GM12878 (cell line): ENCODE data around the gene CCNT2. TPM values are rescaled to one million over a fixed set of nuclear protein-coding genes. Genes with fewer than 3 reads are reported as not detected.

Experiments used
- ATAC-seq: fragments of 200-7000 bp; cut with Tn5 transposase; 3 replicates; pipeline ENCODE4 v1.9.1; 2020; ENCODE audit warnings: mild to moderate bottlenecking, moderate library complexity
- BruUV-seq: library from RNA; stranded (reverse); fragments of 400-500 nt; replicated peaks from 2 replicates; lab custom pipeline; 2021; lab: Mats Ljungman, UMichigan
- CTCF ChIA-PET: fragments of 300-600 bp; sonication (Branson Sonifier 250); formaldehyde crosslinking; extraction: SDS; loops from one replicate; lab custom pipeline; 2021; ENCODE audit warnings: inconsistent platforms; lab: Yijun Ruan, JAX
- POLR2A ChIA-PET: fragments of 350-600 bp; formaldehyde crosslinking; extraction: SDS; loops from one replicate; lab custom pipeline; 2021; ENCODE audit warnings: inconsistent platforms; lab: Charles Lee
- RAD21 ChIA-PET: fragments of 300-600 bp; sonication (Branson Sonifier 250); formaldehyde crosslinking; loops from one replicate; lab custom pipeline; 2023; ENCODE audit warnings: antibody characterized with exemption; ENCODE audit not compliant: unreplicated experiment; lab: Charles Lee
- SMC1A ChIA-PET: fragments of 300-600 bp; sonication (Branson Sonifier 250); formaldehyde crosslinking; loops from one replicate; lab custom pipeline; 2023; ENCODE audit not compliant: unreplicated experiment, uncharacterized antibody; lab: Charles Lee
- DNase-seq: peaks from one replicate; pipeline ENCODE4 v3.0.0-alpha.2; 2011; ENCODE audit warnings: low read depth, low spot score
- FAIRE-seq: peaks from 3 replicates; lab custom pipeline; 2011; peaks lifted over from hg19 to GRCh38; lab: Jason Lieb, UNC
- H2AFZ ChIP-seq: 2 replicates; pipeline ENCODE4 v1.6.0; 2011; ENCODE audit warnings: low read depth, low read length, control low read depth; ENCODE audit not compliant: control insufficient read depth
- H3K27ac ChIP-seq: 2 replicates; pipeline ENCODE4 v1.5.1; 2011; ENCODE audit warnings: control low read depth; ENCODE audit not compliant: control insufficient read depth, insufficient read depth
- H3K27me3 ChIP-seq, 2 experiments: replicated peaks in 1 of 2; 2 replicates each; pipeline versions ENCODE4 v1.6.0 to v1.6.1; 2011; ENCODE audit warnings: low read length in 1 of 2; ENCODE audit not compliant: control insufficient read depth in 2 of 2, insufficient read depth in 2 of 2
- H3K36me3 ChIP-seq, 2 experiments: 2 replicates each; pipeline ENCODE4 v1.5.1; 2011; ENCODE audit warnings: low read length in 1 of 2; ENCODE audit not compliant: control insufficient read depth in 2 of 2, insufficient read depth in 2 of 2
- H3K4me1 ChIP-seq: 2 replicates; pipeline ENCODE4 v1.6.1; 2011; ENCODE audit warnings: mild to moderate bottlenecking, low read length, moderate library complexity, mixed read lengths; ENCODE audit not compliant: control insufficient read depth, insufficient read depth
- H3K4me2 ChIP-seq: 2 replicates; pipeline ENCODE4 v1.6.0; 2011; ENCODE audit warnings: control low read depth; ENCODE audit not compliant: control insufficient read depth, insufficient read depth
- H3K4me3 ChIP-seq: fragments of 200-600 bp; sonication (generic); 2 replicates; pipeline ENCODE4 v1.5.1; 2016
- H3K79me2 ChIP-seq: 2 replicates; pipeline ENCODE4 v1.6.0; 2011; ENCODE audit warnings: low read length; ENCODE audit not compliant: control insufficient read depth, insufficient read depth
- H3K9ac ChIP-seq: 2 replicates; pipeline ENCODE4 v1.8.0; 2011; ENCODE audit warnings: low read length, control low read depth, mixed read lengths; ENCODE audit not compliant: control insufficient read depth, insufficient read depth
- H3K9me3 ChIP-seq: replicated peaks from 3 replicates; pipeline ENCODE4 v1.5.1; 2011; ENCODE audit warnings: mild to moderate bottlenecking, low read length; ENCODE audit not compliant: control insufficient read depth, insufficient read depth
- H4K20me1 ChIP-seq: 2 replicates; pipeline ENCODE4 v1.6.0; 2011; ENCODE audit not compliant: control insufficient read depth, insufficient read depth
- BRCA1 ChIP-seq: IDR thresholded peaks from 2 replicates; pipeline ENCODE4 v1.6.1; 2011; ENCODE audit warnings: low read depth, low read length, improper control_type of control experiment
- EED ChIP-seq: sonication (generic); IDR thresholded peaks from 2 replicates; pipeline ENCODE4 v1.6.1; 2016; ENCODE audit warnings: antibody characterized with exemption, low read depth
- EGR1 ChIP-seq, 2 experiments: IDR thresholded peaks; 1 replicate in 1 of 2; 2 replicates in 1 of 2; pipeline ENCODE4 v1.6.1; 2011 to 2012; ENCODE audit warnings: low read depth in 2 of 2, low read length in 2 of 2, borderline replicate concordance in 1 of 2, mild to moderate bottlenecking in 1 of 2, moderate library complexity in 1 of 2
- FOXM1 ChIP-seq: IDR thresholded peaks from 2 replicates; pipeline ENCODE4 v1.6.1; 2012; ENCODE audit warnings: low read depth, mild to moderate bottlenecking, inconsistent platforms, low read length, moderate library complexity
- IKZF2 ChIP-seq, 2 experiments: fragments of 450-650 bp; IDR thresholded peaks; 2 replicates each; pipeline ENCODE4 v1.6.1; 2017; ENCODE audit warnings: mild to moderate bottlenecking in 2 of 2, moderate library complexity in 2 of 2
- NFIC ChIP-seq: IDR thresholded peaks from 2 replicates; pipeline ENCODE4 v1.6.1; 2012; ENCODE audit warnings: low read depth, mild to moderate bottlenecking, inconsistent platforms, low read length, moderate library complexity
- RAD21 ChIP-seq: IDR thresholded peaks from 2 replicates; pipeline ENCODE4 v1.6.1; 2011; ENCODE audit warnings: mild to moderate bottlenecking, low read depth, low read length, moderate library complexity; ENCODE audit not compliant: insufficient read depth
- RB1 ChIP-seq: fragments of 450-650 bp; formaldehyde crosslinking; IDR thresholded peaks from 2 replicates; pipeline ENCODE4 v1.6.1; 2017; ENCODE audit warnings: mild to moderate bottlenecking, borderline replicate concordance
- RBBP5 ChIP-seq: fragments of 200-600 bp; sonication (generic); conservative IDR thresholded peaks from 2 replicates; pipeline ENCODE4 v1.6.1; 2016
- SIX5 ChIP-seq: IDR thresholded peaks from 2 replicates; pipeline ENCODE4 v1.6.1; 2011; ENCODE audit warnings: mild to moderate bottlenecking, low read depth, low read length, moderate library complexity; ENCODE audit not compliant: severe bottlenecking
- SREBF2 ChIP-seq: IDR thresholded peaks from 2 replicates; pipeline ENCODE4 v1.6.1; 2012; ENCODE audit warnings: mild to moderate bottlenecking, low read length
- STAT3 ChIP-seq: IDR thresholded peaks from 2 replicates; pipeline ENCODE4 v1.6.1; 2011; ENCODE audit warnings: low read depth, low read length, improper control_type of control experiment
- in situ Hi-C: fragments of 300-500 bp; cut with MboI; formaldehyde crosslinking; loops from 9 replicates; pipeline ENCODE4 v1.14.3; 2018; ENCODE audit warnings: mixed read lengths
- intact Hi-C: fragments of 100-400 bp; cut with micrococcal nuclease; formaldehyde crosslinking; loops from one replicate; pipeline ENCODE4 v1.14.2; 2022; ENCODE audit not compliant: unreplicated experiment
- polyA plus RNA-seq, 11 experiments: library from polyadenylated mRNA; depleted of rRNA in 4 of 11; unstranded in 6 of 11; stranded (reverse) in 5 of 11; fragments of >200 nt; fragmentation: Nextera tagmentation in 4 of 11; fragmentation: Illumina TruSeq in 1 of 11; extraction: Ambion mirVana in 4 of 11; extraction: Trizol in 1 of 11; gene quantifications; 1 replicate in 1 of 11; 2 replicates in 10 of 11; pipeline versions ENCODE4 v1.2.1 to v1.2.3, GENCODE V29; 2011 to 2016; ENCODE audit warnings: inconsistent platforms in 2 of 11, missing spikeins in 2 of 11, low read depth in 1 of 11
- total RNA-seq, 4 experiments: library from RNA; depleted of rRNA in 3 of 4; stranded (reverse); fragments of >200 nt in 3 of 4; fragmentation: Illumina TruSeq in 1 of 4; extraction: Trizol in 1 of 4; gene quantifications; 2 replicates each; pipeline versions ENCODE4 v1.2.1 to v1.2.3, GENCODE V29; 2013 to 2021
- TF ChIP-seq, protein P1 (sequence below): IDR thresholded peaks from 2 replicates; pipeline ENCODE4 v1.6.1; 2012; ENCODE audit warnings: low read length, inconsistent platforms
- TF ChIP-seq, protein P2 (sequence below): IDR thresholded peaks from 2 replicates; pipeline ENCODE4 v1.6.1; 2011; ENCODE audit warnings: mild to moderate bottlenecking, low read depth, low read length, moderate library complexity; ENCODE audit not compliant: insufficient replicate concordance
- TF ChIP-seq, protein P3 (sequence below): fragments of 450-650 bp; IDR thresholded peaks from 2 replicates; pipeline ENCODE4 v1.6.1; 2017; ENCODE audit warnings: mild to moderate bottlenecking
- TF ChIP-seq, protein P4 (sequence below): IDR thresholded peaks from 2 replicates; pipeline ENCODE4 v1.6.1; 2012; ENCODE audit warnings: low read depth, low read length, improper control_type of control experiment
- TF ChIP-seq, protein P5 (sequence below): fragments of 450-650 bp; formaldehyde crosslinking; IDR thresholded peaks from 2 replicates; pipeline ENCODE4 v1.5.0; 2022; ENCODE audit warnings: mild to moderate bottlenecking, missing genetic modification characterization

Gene CCNT2
- total and polyA plus RNA-seq, 10 of the 15 experiments (the other 5 are each of a cell fraction or from before 2014, with no cell fraction given) = 6.0 to 25.6 (median 20.0) TPM

DNA sequence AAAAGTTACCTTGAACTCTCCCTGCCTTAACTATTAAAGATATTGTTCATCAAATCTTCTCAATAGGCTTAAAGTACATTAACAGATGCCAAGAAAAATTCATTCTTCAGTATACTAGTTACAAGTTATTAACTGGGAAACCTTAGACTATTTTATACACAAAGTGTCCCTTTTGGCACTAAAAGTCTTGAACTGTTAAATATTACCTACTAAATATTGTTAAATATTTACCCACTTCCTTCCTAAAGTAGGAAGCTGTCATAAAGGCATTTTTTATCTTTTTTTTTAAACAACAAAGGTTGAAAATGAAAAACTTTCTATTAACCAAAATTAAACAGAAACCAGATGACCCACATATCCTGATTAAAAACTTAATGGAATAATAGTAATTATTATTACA, 19.4 kb upstream of the CCNT2 start:
- Histone ChIP-seq H3K36me3 (no peaks in the 10 kb centered on the region), H2AFZ (no peak overlapping the region), H3K4me2 (no peak overlapping the region), H3K9me3 (no peaks in the 10 kb centered on the region), H3K9ac (no peak overlapping the region), H3K79me2 (no peaks in the 10 kb centered on the region), H3K27me3 (no peaks in the 10 kb centered on the region), H3K27ac (no peak overlapping the region), H4K20me1 (no peaks in the 10 kb centered on the region), H3K4me1 (no peaks in the 10 kb centered on the region), H3K4me3 (no peak overlapping the region)
- intact Hi-C loops = loop anchor here (5.0 kb wide), 1 partner anchor 1017 kb away; no protein-coding TSS in a partner anchor
- ChIA-PET RAD21 (no interaction called here), SMC1A (interaction anchor here (1.9 kb wide), 1 partner anchor 439 kb away, joined by 4 read pairs; no protein-coding TSS in a partner anchor), CTCF (no interaction called here), POLR2A (no interaction called here)
- no peak for TF ChIP-seq IKZF2 (IDR thresholded peaks at IDR 0.05)
- no peak for TF ChIP-seq EGR1 (IDR thresholded peaks at IDR 0.05; ENCODE audit: borderline replicate concordance in 1 of 2, low read depth in 2 of 2, low read length in 2 of 2)
- TF ChIP-seq, protein P1, sequence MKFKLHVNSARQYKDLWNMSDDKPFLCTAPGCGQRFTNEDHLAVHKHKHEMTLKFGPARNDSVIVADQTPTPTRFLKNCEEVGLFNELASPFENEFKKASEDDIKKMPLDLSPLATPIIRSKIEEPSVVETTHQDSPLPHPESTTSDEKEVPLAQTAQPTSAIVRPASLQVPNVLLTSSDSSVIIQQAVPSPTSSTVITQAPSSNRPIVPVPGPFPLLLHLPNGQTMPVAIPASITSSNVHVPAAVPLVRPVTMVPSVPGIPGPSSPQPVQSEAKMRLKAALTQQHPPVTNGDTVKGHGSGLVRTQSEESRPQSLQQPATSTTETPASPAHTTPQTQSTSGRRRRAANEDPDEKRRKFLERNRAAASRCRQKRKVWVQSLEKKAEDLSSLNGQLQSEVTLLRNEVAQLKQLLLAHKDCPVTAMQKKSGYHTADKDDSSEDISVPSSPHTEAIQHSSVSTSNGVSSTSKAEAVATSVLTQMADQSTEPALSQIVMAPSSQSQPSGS = no peak
- TF ChIP-seq, protein P2, sequence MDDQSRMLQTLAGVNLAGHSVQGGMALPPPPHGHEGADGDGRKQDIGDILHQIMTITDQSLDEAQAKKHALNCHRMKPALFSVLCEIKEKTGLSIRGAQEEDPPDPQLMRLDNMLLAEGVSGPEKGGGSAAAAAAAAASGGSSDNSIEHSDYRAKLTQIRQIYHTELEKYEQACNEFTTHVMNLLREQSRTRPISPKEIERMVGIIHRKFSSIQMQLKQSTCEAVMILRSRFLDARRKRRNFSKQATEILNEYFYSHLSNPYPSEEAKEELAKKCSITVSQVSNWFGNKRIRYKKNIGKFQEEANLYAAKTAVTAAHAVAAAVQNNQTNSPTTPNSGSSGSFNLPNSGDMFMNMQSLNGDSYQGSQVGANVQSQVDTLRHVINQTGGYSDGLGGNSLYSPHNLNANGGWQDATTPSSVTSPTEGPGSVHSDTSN = no peak
- TF ChIP-seq SIX5 = no peak
- TF ChIP-seq SREBF2 = no peak
- no peak for TF ChIP-seq NFIC
- no peak for TF ChIP-seq RBBP5
- TF ChIP-seq STAT3 = no peak
- TF ChIP-seq FOXM1 = no peak
- TF ChIP-seq RAD21 = no peak
- TF ChIP-seq, protein P3, sequence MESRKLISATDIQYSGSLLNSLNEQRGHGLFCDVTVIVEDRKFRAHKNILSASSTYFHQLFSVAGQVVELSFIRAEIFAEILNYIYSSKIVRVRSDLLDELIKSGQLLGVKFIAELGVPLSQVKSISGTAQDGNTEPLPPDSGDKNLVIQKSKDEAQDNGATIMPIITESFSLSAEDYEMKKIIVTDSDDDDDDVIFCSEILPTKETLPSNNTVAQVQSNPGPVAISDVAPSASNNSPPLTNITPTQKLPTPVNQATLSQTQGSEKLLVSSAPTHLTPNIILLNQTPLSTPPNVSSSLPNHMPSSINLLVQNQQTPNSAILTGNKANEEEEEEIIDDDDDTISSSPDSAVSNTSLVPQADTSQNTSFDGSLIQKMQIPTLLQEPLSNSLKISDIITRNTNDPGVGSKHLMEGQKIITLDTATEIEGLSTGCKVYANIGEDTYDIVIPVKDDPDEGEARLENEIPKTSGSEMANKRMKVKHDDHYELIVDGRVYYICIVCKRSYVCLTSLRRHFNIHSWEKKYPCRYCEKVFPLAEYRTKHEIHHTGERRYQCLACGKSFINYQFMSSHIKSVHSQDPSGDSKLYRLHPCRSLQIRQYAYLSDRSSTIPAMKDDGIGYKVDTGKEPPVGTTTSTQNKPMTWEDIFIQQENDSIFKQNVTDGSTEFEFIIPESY = no peak
- TF ChIP-seq, protein P4, sequence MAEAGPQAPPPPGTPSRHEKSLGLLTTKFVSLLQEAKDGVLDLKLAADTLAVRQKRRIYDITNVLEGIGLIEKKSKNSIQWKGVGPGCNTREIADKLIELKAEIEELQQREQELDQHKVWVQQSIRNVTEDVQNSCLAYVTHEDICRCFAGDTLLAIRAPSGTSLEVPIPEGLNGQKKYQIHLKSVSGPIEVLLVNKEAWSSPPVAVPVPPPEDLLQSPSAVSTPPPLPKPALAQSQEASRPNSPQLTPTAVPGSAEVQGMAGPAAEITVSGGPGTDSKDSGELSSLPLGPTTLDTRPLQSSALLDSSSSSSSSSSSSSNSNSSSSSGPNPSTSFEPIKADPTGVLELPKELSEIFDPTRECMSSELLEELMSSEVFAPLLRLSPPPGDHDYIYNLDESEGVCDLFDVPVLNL = no peak
- no peak for TF ChIP-seq EED
- TF ChIP-seq RB1 = no peak
- TF ChIP-seq BRCA1 = no peak
- TF ChIP-seq, protein P5, sequence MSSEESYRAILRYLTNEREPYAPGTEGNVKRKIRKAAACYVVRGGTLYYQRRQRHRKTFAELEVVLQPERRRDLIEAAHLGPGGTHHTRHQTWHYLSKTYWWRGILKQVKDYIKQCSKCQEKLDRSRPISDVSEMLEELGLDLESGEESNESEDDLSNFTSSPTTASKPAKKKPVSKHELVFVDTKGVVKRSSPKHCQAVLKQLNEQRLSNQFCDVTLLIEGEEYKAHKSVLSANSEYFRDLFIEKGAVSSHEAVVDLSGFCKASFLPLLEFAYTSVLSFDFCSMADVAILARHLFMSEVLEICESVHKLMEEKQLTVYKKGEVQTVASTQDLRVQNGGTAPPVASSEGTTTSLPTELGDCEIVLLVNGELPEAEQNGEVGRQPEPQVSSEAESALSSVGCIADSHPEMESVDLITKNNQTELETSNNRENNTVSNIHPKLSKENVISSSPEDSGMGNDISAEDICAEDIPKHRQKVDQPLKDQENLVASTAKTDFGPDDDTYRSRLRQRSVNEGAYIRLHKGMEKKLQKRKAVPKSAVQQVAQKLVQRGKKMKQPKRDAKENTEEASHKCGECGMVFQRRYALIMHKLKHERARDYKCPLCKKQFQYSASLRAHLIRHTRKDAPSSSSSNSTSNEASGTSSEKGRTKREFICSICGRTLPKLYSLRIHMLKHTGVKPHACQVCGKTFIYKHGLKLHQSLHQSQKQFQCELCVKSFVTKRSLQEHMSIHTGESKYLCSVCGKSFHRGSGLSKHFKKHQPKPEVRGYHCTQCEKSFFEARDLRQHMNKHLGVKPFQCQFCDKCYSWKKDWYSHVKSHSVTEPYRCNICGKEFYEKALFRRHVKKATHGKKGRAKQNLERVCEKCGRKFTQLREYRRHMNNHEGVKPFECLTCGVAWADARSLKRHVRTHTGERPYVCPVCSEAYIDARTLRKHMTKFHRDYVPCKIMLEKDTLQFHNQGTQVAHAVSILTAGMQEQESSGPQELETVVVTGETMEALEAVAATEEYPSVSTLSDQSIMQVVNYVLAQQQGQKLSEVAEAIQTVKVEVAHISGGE = no peak
- FAIRE-seq (no peak), ATAC-seq (no peak), DNase-seq (no peak)
- BruUV-seq = no TSS peak
- in situ Hi-C loops = loop anchor here (5.0 kb wide), 1 partner anchor 437 kb away; no protein-coding TSS in a partner anchor
